ENCODE measurements around the gene CBFB. TPM values are rescaled to one million over a fixed set of nuclear protein-coding genes. Genes with fewer than 3 reads are reported as not detected.

CBFB gene
- total RNA-seq, 1 experiment from 2014 or later = 185 TPM

DNA sequence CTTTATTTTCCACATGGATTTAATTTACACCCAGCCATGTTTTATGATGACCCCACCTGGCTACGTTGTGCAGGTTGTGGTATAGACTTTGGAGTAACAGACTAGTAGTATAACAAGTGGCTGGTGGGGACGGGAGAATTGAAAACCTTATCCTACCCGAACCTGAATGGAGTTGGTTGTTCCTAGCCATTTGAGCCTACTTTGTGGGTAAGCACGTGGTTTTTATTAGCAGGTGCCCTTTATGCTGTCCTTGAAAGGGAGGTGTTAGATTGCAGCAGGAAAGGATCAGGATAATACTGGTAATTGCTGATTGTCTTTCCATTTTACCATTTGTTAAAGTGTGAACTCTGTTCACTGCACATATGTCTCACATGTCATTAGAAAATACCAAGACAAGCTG lies 48.9 kb downstream of the CBFB start:
- Histone ChIP-seq H3K4me1 (ENCODE audit: insufficient read depth, low read length, poor library complexity, severe bottlenecking) (no peaks in the 10 kb centered on the region), H3K27me3 (replicated peaks; ENCODE audit: insufficient read depth, low read depth, low read length, poor library complexity) (no peaks in the 10 kb centered on the region), H3K27ac (ENCODE audit: low read depth, low read length, poor library complexity, severe bottlenecking) (no peak overlapping the region), H3K9me3 (ENCODE audit: low read depth, low read length, poor library complexity, severe bottlenecking) (no peaks in the 10 kb centered on the region), H3K4me3 (ENCODE audit: low read depth, low read length, poor library complexity, severe bottlenecking) (no peak overlapping the region), H3K36me3 (ENCODE audit: insufficient read depth, low read length, poor library complexity, severe bottlenecking) (peaks cover 30% of the 10 kb centered on the region)
- TF ChIP-seq EZH2 (IDR thresholded peaks at IDR 0.05; ENCODE audit: borderline replicate concordance, low read depth, low read length, poor library complexity, severe bottlenecking) = no peak
- TF ChIP-seq, protein P1, sequence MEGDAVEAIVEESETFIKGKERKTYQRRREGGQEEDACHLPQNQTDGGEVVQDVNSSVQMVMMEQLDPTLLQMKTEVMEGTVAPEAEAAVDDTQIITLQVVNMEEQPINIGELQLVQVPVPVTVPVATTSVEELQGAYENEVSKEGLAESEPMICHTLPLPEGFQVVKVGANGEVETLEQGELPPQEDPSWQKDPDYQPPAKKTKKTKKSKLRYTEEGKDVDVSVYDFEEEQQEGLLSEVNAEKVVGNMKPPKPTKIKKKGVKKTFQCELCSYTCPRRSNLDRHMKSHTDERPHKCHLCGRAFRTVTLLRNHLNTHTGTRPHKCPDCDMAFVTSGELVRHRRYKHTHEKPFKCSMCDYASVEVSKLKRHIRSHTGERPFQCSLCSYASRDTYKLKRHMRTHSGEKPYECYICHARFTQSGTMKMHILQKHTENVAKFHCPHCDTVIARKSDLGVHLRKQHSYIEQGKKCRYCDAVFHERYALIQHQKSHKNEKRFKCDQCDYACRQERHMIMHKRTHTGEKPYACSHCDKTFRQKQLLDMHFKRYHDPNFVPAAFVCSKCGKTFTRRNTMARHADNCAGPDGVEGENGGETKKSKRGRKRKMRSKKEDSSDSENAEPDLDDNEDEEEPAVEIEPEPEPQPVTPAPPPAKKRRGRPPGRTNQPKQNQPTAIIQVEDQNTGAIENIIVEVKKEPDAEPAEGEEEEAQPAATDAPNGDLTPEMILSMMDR (conservative IDR thresholded peaks at IDR 0.05; ENCODE audit: low read depth, low read length) = no peak
- ChIA-PET POLR2A (ENCODE audit: low non-redundant PET) (no interaction called here), CTCF (no interaction called here)
- intact Hi-C loops (cut with micrococcal nuclease; ENCODE audit: unreplicated experiment) = no loop called here
- BruUV-seq (replicated peaks) = no TSS peak
- no peak for DNase-seq (ENCODE audit: low spot score)

DNA sequence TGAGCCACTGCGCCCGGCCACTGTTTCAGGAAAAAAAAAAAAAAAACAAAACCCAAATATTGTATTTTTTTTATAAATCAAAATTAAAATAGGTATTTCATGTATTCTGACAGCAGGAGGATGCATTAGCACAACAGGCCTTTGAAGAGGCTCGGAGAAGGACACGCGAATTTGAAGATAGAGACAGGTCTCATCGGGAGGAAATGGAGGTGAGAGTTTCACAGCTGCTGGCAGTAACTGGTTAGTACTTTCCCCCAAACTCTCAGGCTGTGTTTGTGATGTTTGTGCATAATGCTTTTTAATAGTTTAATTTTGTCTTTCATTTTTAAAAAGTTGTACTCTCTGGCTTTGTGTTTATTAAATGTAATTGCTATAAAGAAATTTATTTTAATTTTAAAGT lies 53.2 kb downstream of the CBFB start:
- ChIA-PET POLR2A (ENCODE audit: low non-redundant PET) (no interaction called here), CTCF (no interaction called here)
- H3K4me1 ChIP-seq (ENCODE audit: insufficient read depth, low read length, poor library complexity, severe bottlenecking) = no peaks in the 10 kb centered on the region
- no TSS peak for BruUV-seq (replicated peaks)
- H3K9me3 ChIP-seq (ENCODE audit: low read depth, low read length, poor library complexity, severe bottlenecking) = no peaks in the 10 kb centered on the region
- H3K27me3 ChIP-seq (replicated peaks; ENCODE audit: insufficient read depth, low read depth, low read length, poor library complexity) = no peaks in the 10 kb centered on the region
- DNase-seq (ENCODE audit: low spot score) = no peak
- H3K27ac ChIP-seq (ENCODE audit: low read depth, low read length, poor library complexity, severe bottlenecking) = no peak overlapping the region
- peaks cover 15% of the 10 kb centered on the region for H3K36me3 ChIP-seq (ENCODE audit: insufficient read depth, low read length, poor library complexity, severe bottlenecking)
- TF ChIP-seq EZH2 (IDR thresholded peaks at IDR 0.05; ENCODE audit: borderline replicate concordance, low read depth, low read length, poor library complexity, severe bottlenecking) = no peak
- TF ChIP-seq, protein P1 (conservative IDR thresholded peaks at IDR 0.05; ENCODE audit: low read depth, low read length) = no peak
- intact Hi-C loops (cut with micrococcal nuclease; ENCODE audit: unreplicated experiment) = no loop called here
- H3K4me3 ChIP-seq (ENCODE audit: low read depth, low read length, poor library complexity, severe bottlenecking) = no peak overlapping the region

- peaks cover 6% of the 10 kb centered on the region for H3K4me1 ChIP-seq (ENCODE audit: insufficient read depth, low read length, poor library complexity, severe bottlenecking)
- no TSS peak for BruUV-seq (replicated peaks)
- ChIA-PET CTCF (no interaction called here), POLR2A (ENCODE audit: low non-redundant PET) (no interaction called here)
- no peaks in the 10 kb centered on the region for H3K27me3 ChIP-seq (replicated peaks; ENCODE audit: insufficient read depth, low read depth, low read length, poor library complexity)
- intact Hi-C loops (cut with micrococcal nuclease; ENCODE audit: unreplicated experiment) = no loop called here
- TF ChIP-seq EZH2 (IDR thresholded peaks at IDR 0.05; ENCODE audit: borderline replicate concordance, low read depth, low read length, poor library complexity, severe bottlenecking) = no peak
- TF ChIP-seq, protein P1 (conservative IDR thresholded peaks at IDR 0.05; ENCODE audit: low read depth, low read length) = no peak
- H3K9me3 ChIP-seq (ENCODE audit: low read depth, low read length, poor library complexity, severe bottlenecking) = no peaks in the 10 kb centered on the region
- peaks cover 15% of the 10 kb centered on the region for H3K36me3 ChIP-seq (ENCODE audit: insufficient read depth, low read length, poor library complexity, severe bottlenecking)
- no peak overlapping the region for H3K4me3 ChIP-seq (ENCODE audit: low read depth, low read length, poor library complexity, severe bottlenecking)
- H3K27ac ChIP-seq (ENCODE audit: low read depth, low read length, poor library complexity, severe bottlenecking) = no peak overlapping the region
- no peak for DNase-seq (ENCODE audit: low spot score)
Observed at GRCh38 chr16:67082891-67083290, 53.9 kb downstream of the CBFB start.
